SK-N-SH treated with all-trans-retinoic acid at 6 μM for 48 hours (cell line): Measurements from ENCODE around the gene CYB5A.

Experiments used
- ISL1 ChIP-seq: fragments of 250-450 bp; sonication (Bioruptor Pico); IDR thresholded peaks from 2 replicates; pipeline ENCODE4 v2.1.2; 2022; ENCODE audit warnings: mild to moderate bottlenecking, moderate library complexity
- PATZ1 ChIP-seq: fragments of 250-450 bp; sonication (Bioruptor Pico); IDR thresholded peaks from 2 replicates; pipeline ENCODE4 v1.8.0; 2020; ENCODE audit warnings: mild to moderate bottlenecking, moderate library complexity, borderline replicate concordance
- PPARA ChIP-seq: fragments of 250-450 bp; sonication (Bioruptor Pico); IDR thresholded peaks from 2 replicates; pipeline ENCODE4 v1.5.0; 2020; ENCODE audit warnings: mild to moderate bottlenecking, borderline replicate concordance
- ZC3H10 ChIP-seq: fragments of 250-450 bp; sonication (Bioruptor Pico); IDR thresholded peaks from 2 replicates; pipeline ENCODE4 v1.5.1; 2021; ENCODE audit warnings: mild to moderate bottlenecking, moderate library complexity
- ZFP3 ChIP-seq: fragments of 250-450 bp; sonication (Bioruptor Pico); IDR thresholded peaks from 2 replicates; pipeline ENCODE4 v1.5.0; 2020; ENCODE audit warnings: mild to moderate bottlenecking, moderate library complexity
- ZFP30 ChIP-seq: fragments of 450-650 bp; formaldehyde crosslinking; IDR thresholded peaks from 2 replicates; pipeline ENCODE4 v1.5.0; 2022; ENCODE audit warnings: mild to moderate bottlenecking, moderate library complexity

- TF ChIP-seq ISL1 (CRISPR knock-in tag) (no peak), PATZ1 (CRISPR knock-in tag) (no peak), PPARA (no peak), ZFP30 (CRISPR knock-in tag) (no peak), ZFP3 (CRISPR knock-in tag) (no peak), ZC3H10 (CRISPR knock-in tag) (no peak)
These were observed 16.0 kb downstream of the CYB5A start for GRCh38 chr18:74275736-74276135.
